ENCODE data around the gene ZMIZ1. TPM values are rescaled to one million over a fixed set of nuclear protein-coding genes. Genes with fewer than 3 reads are reported as not detected.

Gene ZMIZ1
- total RNA-seq, 1 donor from 2014 or later: 11.5 TPM

- Histone ChIP-seq H3K27ac (ENCODE audit: low read depth, low read length) (peak overlapping the region; percentile 98), H3K9me3 (ENCODE audit: control insufficient read depth in 3 of 3, low read length in 3 of 3) (no peaks in the 10 kb centered on the region), H3K9ac (ENCODE audit: low read depth in 1 of 3, low read length in 3 of 3) (peak overlapping the region; percentile 75 to 93 (median 76)), H3K27me3 (ENCODE audit: control insufficient read depth in 3 of 3, insufficient read depth in 3 of 3, low read length in 3 of 3) (no peaks in the 10 kb centered on the region), H3K36me3 (ENCODE audit: control insufficient read depth in 3 of 3, insufficient read depth in 3 of 3, low read length in 3 of 3) (no peaks in the 10 kb centered on the region), H3K4me3 (ENCODE audit: low read length in 3 of 3) (peak overlapping the region in 2 of 3 donors; percentile 74 to 85), H3K4me1 (ENCODE audit: control insufficient read depth in 3 of 3, insufficient read depth in 3 of 3, low read length in 3 of 3) (peaks cover 28 to 49% (median 49%) of the 10 kb centered on the region in 3 donors)
Measured at GRCh38 chr10:79023240-79024162, 45.3 kb upstream of the ZMIZ1 start.

- Histone ChIP-seq H3K9me3 (ENCODE audit: control insufficient read depth in 3 of 3, low read length in 3 of 3) (no peaks in the 10 kb centered on the region), H3K36me3 (ENCODE audit: control insufficient read depth in 3 of 3, insufficient read depth in 3 of 3, low read length in 3 of 3) (no peaks in the 10 kb centered on the region), H3K4me1 (ENCODE audit: control insufficient read depth in 3 of 3, insufficient read depth in 3 of 3, low read length in 3 of 3) (peaks cover 20 to 41% (median 41%) of the 10 kb centered on the region in 3 donors), H3K27me3 (ENCODE audit: control insufficient read depth in 3 of 3, insufficient read depth in 3 of 3, low read length in 3 of 3) (no peaks in the 10 kb centered on the region), H3K4me3 (ENCODE audit: low read length in 3 of 3) (no peak overlapping the region), H3K9ac (ENCODE audit: low read depth in 1 of 3, low read length in 3 of 3) (peak overlapping the region in 2 of 3 donors; percentile 29 to 40), H3K27ac (ENCODE audit: low read depth, low read length) (peak overlapping the region; percentile 98)
Measured at GRCh38 chr10:79024296-79024695, 44.5 kb upstream of the ZMIZ1 start.

DNA sequence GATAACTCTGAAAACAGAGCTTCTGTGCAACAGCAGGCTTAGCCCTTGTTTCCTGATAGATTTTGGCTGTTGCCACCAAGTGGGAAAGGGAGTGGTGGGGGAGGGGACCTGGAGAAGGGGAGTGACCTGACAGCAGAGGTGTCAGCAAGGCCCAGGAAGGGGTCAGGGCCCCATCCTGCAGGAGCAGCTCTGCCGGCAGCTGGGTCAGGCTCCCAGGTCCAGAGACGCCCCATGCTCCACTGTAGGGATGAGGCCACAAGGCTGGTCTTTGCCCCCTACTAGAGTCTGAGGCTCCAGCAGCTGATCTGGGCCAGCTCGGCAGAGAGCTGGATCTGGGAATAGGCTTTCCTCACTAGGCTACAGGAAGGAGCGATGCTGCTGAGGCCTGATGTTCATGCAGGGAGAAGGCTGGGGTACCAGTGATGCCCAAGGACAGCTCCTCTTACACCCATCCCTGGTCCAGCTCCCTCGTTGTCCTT lies 44.0 kb upstream of the ZMIZ1 start:
- H3K4me3 ChIP-seq (ENCODE audit: low read length in 3 of 3): no peak overlapping the region
- peaks cover 18 to 38% (median 37%) of the 10 kb centered on the region in 3 donors for H3K4me1 ChIP-seq (ENCODE audit: control insufficient read depth in 3 of 3, insufficient read depth in 3 of 3, low read length in 3 of 3)
- peak overlapping the region; percentile 98 for H3K27ac ChIP-seq (ENCODE audit: low read depth, low read length)

GRCh38 chr10:79025199-79025832 lies 43.5 kb upstream of the ZMIZ1 start:
- Histone ChIP-seq H3K9ac (ENCODE audit: low read depth in 1 of 3, low read length in 3 of 3) (peak overlapping the region in 1 of 3 donors; percentile 54), H3K27ac (ENCODE audit: low read depth, low read length) (no peak overlapping the region), H3K27me3 (ENCODE audit: control insufficient read depth in 3 of 3, insufficient read depth in 3 of 3, low read length in 3 of 3) (no peaks in the 10 kb centered on the region), H3K9me3 (ENCODE audit: control insufficient read depth in 3 of 3, low read length in 3 of 3) (no peaks in the 10 kb centered on the region), H3K4me1 (ENCODE audit: control insufficient read depth in 3 of 3, insufficient read depth in 3 of 3, low read length in 3 of 3) (peaks cover 15 to 35% (median 32%) of the 10 kb centered on the region in 3 donors), H3K4me3 (ENCODE audit: low read length in 3 of 3) (no peak overlapping the region), H3K36me3 (ENCODE audit: control insufficient read depth in 3 of 3, insufficient read depth in 3 of 3, low read length in 3 of 3) (no peaks in the 10 kb centered on the region)

More for the DNA sequence above, 44.0 kb upstream of the ZMIZ1 start:
- H3K9me3 ChIP-seq (ENCODE audit: control insufficient read depth in 3 of 3, low read length in 3 of 3): no peaks in the 10 kb centered on the region
- peak overlapping the region in 1 of 3 donors; percentile 54 for H3K9ac ChIP-seq (ENCODE audit: low read depth in 1 of 3, low read length in 3 of 3)
- H3K36me3 ChIP-seq (ENCODE audit: control insufficient read depth in 3 of 3, insufficient read depth in 3 of 3, low read length in 3 of 3): no peaks in the 10 kb centered on the region
- no peaks in the 10 kb centered on the region for H3K27me3 ChIP-seq (ENCODE audit: control insufficient read depth in 3 of 3, insufficient read depth in 3 of 3, low read length in 3 of 3)

DNA sequence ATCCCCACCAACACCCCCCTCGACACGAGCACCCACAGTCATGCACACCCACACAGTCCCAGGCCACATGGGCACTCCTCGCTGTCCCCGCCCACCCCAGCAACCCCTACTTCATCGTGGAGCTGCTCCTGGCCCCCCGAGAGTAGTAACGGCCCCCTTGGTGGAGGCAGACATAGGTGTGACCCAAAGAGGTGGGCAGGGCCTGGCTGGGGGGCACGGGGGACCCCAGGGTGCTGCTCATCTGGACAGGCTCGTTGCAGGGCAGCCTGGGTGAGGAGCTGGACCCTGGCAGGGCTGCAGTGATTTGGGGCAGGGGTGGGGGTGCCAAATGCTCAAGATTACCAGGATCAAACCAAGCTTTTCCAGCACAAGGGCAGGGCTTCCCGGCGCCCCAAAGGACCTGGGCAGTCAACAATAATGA lies 42.4 kb upstream of the ZMIZ1 start:
- Histone ChIP-seq H3K9me3 (ENCODE audit: control insufficient read depth in 3 of 3, low read length in 3 of 3) (no peaks in the 10 kb centered on the region), H3K9ac (ENCODE audit: low read depth in 1 of 3, low read length in 3 of 3) (no peak overlapping the region), H3K4me1 (ENCODE audit: control insufficient read depth in 3 of 3, insufficient read depth in 3 of 3, low read length in 3 of 3) (peaks cover 15 to 35% (median 31%) of the 10 kb centered on the region in 3 donors), H3K27me3 (ENCODE audit: control insufficient read depth in 3 of 3, insufficient read depth in 3 of 3, low read length in 3 of 3) (no peaks in the 10 kb centered on the region), H3K4me3 (ENCODE audit: low read length in 3 of 3) (no peak overlapping the region), H3K36me3 (ENCODE audit: control insufficient read depth in 3 of 3, insufficient read depth in 3 of 3, low read length in 3 of 3) (no peaks in the 10 kb centered on the region), H3K27ac (ENCODE audit: low read depth, low read length) (no peak overlapping the region)

- Histone ChIP-seq H3K4me3 (ENCODE audit: low read length in 3 of 3) (no peak overlapping the region), H3K9ac (ENCODE audit: low read depth in 1 of 3, low read length in 3 of 3) (no peak overlapping the region), H3K27ac (ENCODE audit: low read depth, low read length) (no peak overlapping the region), H3K36me3 (ENCODE audit: control insufficient read depth in 3 of 3, insufficient read depth in 3 of 3, low read length in 3 of 3) (no peaks in the 10 kb centered on the region), H3K27me3 (ENCODE audit: control insufficient read depth in 3 of 3, insufficient read depth in 3 of 3, low read length in 3 of 3) (no peaks in the 10 kb centered on the region), H3K9me3 (ENCODE audit: control insufficient read depth in 3 of 3, low read length in 3 of 3) (no peaks in the 10 kb centered on the region), H3K4me1 (ENCODE audit: control insufficient read depth in 3 of 3, insufficient read depth in 3 of 3, low read length in 3 of 3) (peaks cover 15 to 32% (median 28%) of the 10 kb centered on the region in 3 donors)
Measured at GRCh38 chr10:79026806-79027146, 42.0 kb upstream of the ZMIZ1 start.

GRCh38 chr10:79027147-79028055 lies 41.4 kb upstream of the ZMIZ1 start:
- peaks cover 15 to 28% (median 23%) of the 10 kb centered on the region in 3 donors for H3K4me1 ChIP-seq (ENCODE audit: control insufficient read depth in 3 of 3, insufficient read depth in 3 of 3, low read length in 3 of 3)
- no peaks in the 10 kb centered on the region for H3K27me3 ChIP-seq (ENCODE audit: control insufficient read depth in 3 of 3, insufficient read depth in 3 of 3, low read length in 3 of 3)
- no peaks in the 10 kb centered on the region for H3K9me3 ChIP-seq (ENCODE audit: control insufficient read depth in 3 of 3, low read length in 3 of 3)
- no peak overlapping the region for H3K9ac ChIP-seq (ENCODE audit: low read depth in 1 of 3, low read length in 3 of 3)
- no peaks in the 10 kb centered on the region for H3K36me3 ChIP-seq (ENCODE audit: control insufficient read depth in 3 of 3, insufficient read depth in 3 of 3, low read length in 3 of 3)
- H3K27ac ChIP-seq (ENCODE audit: low read depth, low read length): no peak overlapping the region
- no peak overlapping the region for H3K4me3 ChIP-seq (ENCODE audit: low read length in 3 of 3)

DNA sequence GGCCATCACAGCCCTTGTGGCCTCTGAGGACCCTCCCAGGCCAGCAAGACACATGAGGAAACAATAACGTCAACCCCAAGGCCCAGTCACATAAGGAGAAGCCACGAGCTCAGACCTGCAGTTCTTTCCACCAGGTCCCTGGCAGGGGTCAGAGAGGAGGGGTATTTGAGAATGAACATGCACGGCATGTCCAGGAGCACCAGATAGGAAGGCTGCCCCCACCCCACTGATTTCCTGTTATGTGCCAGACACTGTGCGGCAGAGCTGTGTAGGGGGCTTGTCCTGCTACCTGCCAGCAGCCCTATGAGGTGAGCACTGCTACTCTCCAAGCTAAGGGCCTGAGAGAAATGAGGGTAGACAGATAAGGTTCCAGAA lies 40.7 kb upstream of the ZMIZ1 start:
- Histone ChIP-seq H3K27ac (ENCODE audit: low read depth, low read length) (no peak overlapping the region), H3K9me3 (ENCODE audit: control insufficient read depth in 3 of 3, low read length in 3 of 3) (no peaks in the 10 kb centered on the region), H3K9ac (ENCODE audit: low read depth in 1 of 3, low read length in 3 of 3) (no peak overlapping the region), H3K4me3 (ENCODE audit: low read length in 3 of 3) (no peak overlapping the region), H3K27me3 (ENCODE audit: control insufficient read depth in 3 of 3, insufficient read depth in 3 of 3, low read length in 3 of 3) (no peaks in the 10 kb centered on the region), H3K4me1 (ENCODE audit: control insufficient read depth in 3 of 3, insufficient read depth in 3 of 3, low read length in 3 of 3) (peaks cover 9 to 21% (median 18%) of the 10 kb centered on the region in 3 donors), H3K36me3 (ENCODE audit: control insufficient read depth in 3 of 3, insufficient read depth in 3 of 3, low read length in 3 of 3) (no peaks in the 10 kb centered on the region)

- Histone ChIP-seq H3K27ac (ENCODE audit: low read depth, low read length) (no peak overlapping the region), H3K36me3 (ENCODE audit: control insufficient read depth in 3 of 3, insufficient read depth in 3 of 3, low read length in 3 of 3) (no peaks in the 10 kb centered on the region), H3K9ac (ENCODE audit: low read depth in 1 of 3, low read length in 3 of 3) (no peak overlapping the region), H3K9me3 (ENCODE audit: control insufficient read depth in 3 of 3, low read length in 3 of 3) (no peaks in the 10 kb centered on the region), H3K4me3 (ENCODE audit: low read length in 3 of 3) (no peak overlapping the region), H3K4me1 (ENCODE audit: control insufficient read depth in 3 of 3, insufficient read depth in 3 of 3, low read length in 3 of 3) (peaks cover 5 to 16% (median 13%) of the 10 kb centered on the region in 3 donors), H3K27me3 (ENCODE audit: control insufficient read depth in 3 of 3, insufficient read depth in 3 of 3, low read length in 3 of 3) (no peaks in the 10 kb centered on the region)
Measured at GRCh38 chr10:79028451-79029010, 40.2 kb upstream of the ZMIZ1 start.

All from skeletal muscle tissue (tissue), 4 donors.